Panc1 (cell line): ENCODE results near the gene NPAS3.

Experiments used
- CTCF ChIP-seq: fragments of 450-650 bp; IDR thresholded peaks from 2 replicates; pipeline ENCODE4 v1.5.1; 2017; ENCODE audit warnings: mild to moderate bottlenecking
- POLR2AphosphoS5 ChIP-seq: IDR thresholded peaks from 2 replicates; pipeline ENCODE4 v1.6.1; 2012; ENCODE audit warnings: mild to moderate bottlenecking, low read depth, low read length, moderate library complexity

- TF ChIP-seq CTCF (no peak), POLR2AphosphoS5 (no peak)
Observed at GRCh38 chr14:33580231-33580749, 641.6 kb downstream of the NPAS3 start.
